ENCODE results near the gene TAF11L10.
"Not testable (repeated sequence)": the region's sequence is repeated elsewhere in the genome, so short reads cannot be mapped to it uniquely, and the experiment has no call there.

Gene TAF11L10

DNA sequence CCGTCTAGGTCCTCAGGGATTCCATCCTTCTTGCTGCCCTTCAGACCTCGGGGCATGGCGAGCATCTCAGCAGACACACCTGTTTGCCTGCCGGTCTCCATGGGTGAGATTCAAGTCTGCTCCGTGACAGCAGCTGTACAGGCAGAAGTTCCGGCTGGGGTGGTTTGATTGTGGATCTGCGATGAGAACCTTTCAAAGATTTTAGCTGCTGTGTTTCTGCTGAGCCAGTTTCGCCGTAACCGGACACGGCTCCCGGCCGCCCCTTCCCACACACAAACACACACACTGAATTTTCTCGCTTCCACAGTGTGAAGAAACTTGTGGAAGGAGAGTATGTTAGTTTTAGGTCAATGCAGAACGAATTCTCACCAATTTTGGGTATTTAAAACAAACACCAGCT lies at the start of gene TAF11L10:
TAF11L10 (minus strand) TSS at position 101 of the 400 bp plus-strand sequence.
- not testable (repeated sequence) for DNase-seq

- DNase-seq = no peak
These were observed 36.5 kb upstream of the TAF11L10 start, which contains the start of gene TAF11L14 for GRCh38 chr5:17634160-17634559. TAF11L14 (plus strand) TSS chr5:17634460.

DNA sequence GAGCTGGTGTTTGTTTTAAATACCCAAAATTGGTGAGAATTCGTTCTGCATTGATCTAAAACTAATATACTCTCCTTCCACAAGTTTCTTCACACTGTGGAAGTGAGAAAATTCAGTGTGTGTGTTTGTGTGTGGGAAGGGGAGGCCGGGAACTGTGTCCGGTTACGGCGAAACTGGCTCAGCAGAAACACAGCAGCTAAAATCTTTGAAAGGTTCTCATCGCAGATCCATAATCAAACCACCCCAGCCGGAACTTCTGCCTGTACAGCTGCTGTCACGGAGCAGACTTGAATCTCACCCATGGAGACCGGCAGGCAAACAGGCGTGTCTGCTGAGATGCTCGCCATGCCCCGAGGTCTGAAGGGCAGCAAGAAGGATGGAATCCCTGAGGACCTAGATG lies 34.2 kb upstream of the TAF11L10 start, which contains the start of gene TAF11L13:
TAF11L13 (plus strand) TSS at position 301 of the 400 bp plus-strand sequence.
- not testable (repeated sequence) for DNase-seq

DNA sequence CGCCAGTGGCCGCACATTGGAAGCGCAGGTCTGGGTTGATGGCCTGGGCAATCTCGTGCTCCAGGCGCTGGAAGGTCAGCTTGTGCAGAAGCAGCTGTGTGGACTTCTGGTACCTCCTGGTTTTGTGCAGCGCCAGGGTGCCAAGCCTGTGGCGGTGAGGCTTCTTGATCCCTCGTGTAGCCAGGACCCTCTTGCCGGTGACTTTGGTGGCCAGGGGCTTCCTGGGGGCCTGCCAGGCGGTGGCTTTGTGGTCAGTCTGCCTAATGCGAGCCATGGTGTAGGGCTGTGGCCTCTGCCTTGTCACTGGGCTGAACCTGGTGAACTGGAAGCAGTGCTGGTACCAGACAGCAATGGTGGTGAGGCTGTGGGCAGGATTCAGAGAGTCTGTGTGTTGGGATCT lies 28.1 kb upstream of the TAF11L10 start:
- DNase-seq = no peak

DNA sequence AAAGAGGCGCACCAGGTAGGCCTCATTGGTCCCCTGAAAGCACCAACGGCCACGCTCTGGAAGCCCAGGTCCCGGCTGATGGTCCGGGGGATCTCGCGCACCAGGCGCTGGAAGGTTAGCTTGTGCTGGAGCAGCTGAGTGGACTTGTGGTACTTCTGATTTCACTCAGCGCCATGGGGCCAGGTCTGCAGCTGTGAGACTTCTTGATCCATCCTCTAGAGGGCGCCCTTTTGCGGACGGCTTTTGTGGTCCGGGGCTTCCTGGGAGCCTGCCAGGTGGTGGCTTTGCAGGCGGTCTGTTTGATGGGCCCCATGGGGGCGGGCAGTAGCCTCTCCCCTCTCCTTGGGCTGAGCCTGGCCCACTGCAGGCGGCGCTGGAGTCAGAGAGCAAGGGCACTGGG lies 23.0 kb upstream of the TAF11L10 start:
- DNase-seq = no peak

GRCh38 chr5:17619354-17619753 lies 21.7 kb upstream of the TAF11L10 start:
- no peak for DNase-seq

- DNase-seq = no peak
These were observed 17.4 kb upstream of the TAF11L10 start for GRCh38 chr5:17614872-17615605.

DNA sequence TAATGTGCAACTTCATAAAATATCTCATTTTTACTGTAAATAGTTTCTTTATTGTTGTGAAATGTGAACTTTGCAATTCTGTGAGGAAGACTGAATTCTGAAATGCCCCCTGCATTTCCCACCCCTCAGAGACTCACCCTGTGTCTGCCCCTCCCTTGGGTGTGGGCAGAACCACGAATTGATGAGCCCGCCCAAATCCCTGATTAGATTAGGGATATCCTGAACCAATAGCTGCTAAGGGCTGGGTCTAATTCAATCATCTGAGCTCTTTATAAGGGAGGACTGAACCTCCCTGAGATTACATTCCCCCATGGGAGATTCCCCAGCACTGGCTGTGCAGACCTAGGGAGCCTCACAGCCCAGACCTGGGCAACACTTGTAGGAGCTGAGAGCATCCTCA lies 12.5 kb upstream of the TAF11L10 start, which contains the start of gene TAF11L12:
TAF11L12 (plus strand) TSS at position 301 of the 400 bp plus-strand sequence.
- DNase-seq = not testable (repeated sequence)

- not testable (repeated sequence) for DNase-seq
These were observed 9.8 kb upstream of the TAF11L10 start for GRCh38 chr5:17607461-17607860.

DNA sequence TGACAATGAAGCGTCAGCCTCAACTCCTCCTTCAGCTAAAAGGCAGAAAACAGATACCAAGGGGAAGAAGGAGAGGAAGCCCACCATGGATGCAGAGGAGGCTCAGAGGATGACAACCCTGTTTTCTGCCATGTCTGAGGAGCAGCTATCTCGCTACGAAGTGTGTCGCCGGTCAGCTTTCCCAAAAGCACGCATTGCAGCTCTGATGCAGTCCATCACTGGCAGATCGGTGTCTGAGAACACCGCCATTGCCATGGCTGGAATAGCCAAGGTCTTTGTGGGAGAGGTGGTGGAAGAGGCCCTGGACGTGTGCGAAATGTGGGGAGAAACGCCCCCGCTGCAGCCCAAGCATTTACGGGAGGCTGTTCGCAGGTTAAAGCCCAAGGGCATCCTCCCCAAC lies 7.3 kb upstream of the TAF11L10 start:
- DNase-seq = no peak

DNA sequence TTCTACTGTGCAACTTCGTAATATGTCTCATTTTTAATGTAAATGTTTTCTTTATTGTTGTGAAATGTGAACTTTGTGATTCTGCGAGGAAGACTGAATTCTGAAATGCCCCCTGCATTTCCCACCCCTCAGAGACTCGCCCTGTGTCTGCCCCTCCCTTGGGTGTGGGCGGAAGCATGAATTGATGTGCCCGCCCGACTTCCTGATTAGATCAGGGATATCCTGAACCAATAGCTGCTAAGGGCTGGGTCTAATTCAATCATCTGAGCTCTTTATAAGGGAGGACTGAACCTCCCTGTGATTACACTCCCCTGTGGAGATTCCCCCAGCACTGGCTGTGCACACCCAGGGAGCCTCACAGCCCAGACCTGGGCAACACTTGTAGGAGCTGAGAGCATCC lies 6.3 kb upstream of the TAF11L10 start, which contains the start of gene TAF11L11:
TAF11L11 (plus strand) TSS at position 304 of the 400 bp plus-strand sequence.
- not testable (repeated sequence) for DNase-seq

DNA sequence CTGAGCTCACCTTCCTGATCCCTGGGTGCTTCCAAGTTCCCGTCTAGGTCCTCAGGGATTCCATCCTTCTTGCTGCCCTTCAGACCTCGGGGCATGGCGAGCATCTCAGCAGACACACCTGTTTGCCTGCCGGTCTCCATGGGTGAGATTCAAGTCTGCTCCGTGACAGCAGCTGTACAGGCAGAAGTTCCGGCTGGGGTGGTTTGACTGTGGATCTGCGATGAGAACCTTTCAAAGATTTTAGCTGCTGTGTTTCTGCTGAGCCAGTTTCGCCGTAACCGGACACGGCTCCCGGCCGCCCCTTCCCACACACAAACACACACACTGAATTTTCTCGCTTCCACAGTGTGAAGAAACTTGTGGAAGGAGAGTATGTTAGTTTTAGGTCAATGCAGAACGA lies 3.4 kb downstream of the TAF11L10 start, which contains the start of gene TAF11L9:
TAF11L9 (minus strand) TSS at position 140 of the 400 bp plus-strand sequence.
- not testable (repeated sequence) for DNase-seq

GRCh38 chr5:17590860-17591259 lies 6.8 kb downstream of the TAF11L10 start, which contains the start of gene TAF11L8:
TAF11L8 (minus strand) TSS chr5:17590960.
- DNase-seq = not testable (repeated sequence)

DNA sequence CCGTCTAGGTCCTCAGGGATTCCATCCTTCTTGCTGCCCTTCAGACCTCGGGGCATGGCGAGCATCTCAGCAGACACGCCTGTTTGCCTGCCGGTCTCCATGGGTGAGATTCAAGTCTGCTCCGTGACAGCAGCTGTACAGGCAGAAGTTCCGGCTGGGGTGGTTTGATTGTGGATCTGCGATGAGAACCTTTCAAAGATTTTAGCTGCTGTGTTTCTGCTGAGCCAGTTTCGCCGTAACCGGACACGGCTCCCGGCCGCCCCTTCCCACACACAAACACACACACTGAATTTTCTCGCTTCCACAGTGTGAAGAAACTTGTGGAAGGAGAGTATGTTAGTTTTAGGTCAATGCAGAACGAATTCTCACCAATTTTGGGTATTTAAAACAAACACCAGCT lies 12.0 kb downstream of the TAF11L10 start, which contains the start of gene TAF11L7:
TAF11L7 (minus strand) TSS at position 101 of the 400 bp plus-strand sequence.
- DNase-seq = not testable (repeated sequence)
